ENCODE data around the gene LONP1.
A peak's percentile ranks its signal among the peaks of the same experiment; 100 is the strongest.

LONP1 gene

GRCh38 chr19:5681391-5682106, 38.4 kb downstream of the LONP1 start:
- H2BK15ac ChIP-seq (ENCODE audit: low read length): peak overlapping the region; percentile 30
- H3K4ac ChIP-seq (ENCODE audit: low read length): no peak overlapping the region
- DNase-seq (ENCODE audit: low spot score): no peak
- no peak overlapping the region for H2BK12ac ChIP-seq (ENCODE audit: low read length)
- peak overlapping the region; percentile 84 for H2AFZ ChIP-seq (ENCODE audit: low read length)
- peak overlapping the region; percentile 63 to 90 for H3K4me3 ChIP-seq (ENCODE audit: low read length in 2 of 2)
- H4K8ac ChIP-seq (ENCODE audit: low read depth, low read length): peak overlapping the region; percentile 89
- peak overlapping the region; percentile 98 for H3K18ac ChIP-seq (ENCODE audit: low read length)
- H3K27ac ChIP-seq (replicated peaks; ENCODE audit: low read length): peak overlapping the region; percentile 27
- 100% methylated on average over 1 of the region's 17 CpGs; no CpG with 5 or more reads in 1 of the 2 donors for WGBS, 2 donors (ENCODE audit: extremely low coverage in 2 of 2, insufficient read length in 2 of 2, insufficient replicate concordance in 1 of 2)
- peak overlapping the region; percentile 78 for H3K4me2 ChIP-seq (ENCODE audit: insufficient read depth, low read length, poor library complexity, severe bottlenecking)
- no peaks in the 10 kb centered on the region for H3K27me3 ChIP-seq (ENCODE audit: control insufficient read depth in 3 of 3, insufficient read depth in 3 of 3, low read depth in 1 of 3, low read length in 3 of 3)
- peaks cover 4 to 9% of the 10 kb centered on the region in 2 donors for H3K36me3 ChIP-seq (replicated peaks in 1 of 2; ENCODE audit: control insufficient read depth in 2 of 2, insufficient read depth in 2 of 2, low read length in 2 of 2)
- H3K79me1 ChIP-seq (ENCODE audit: low read depth, low read length): peaks cover 16% of the 10 kb centered on the region
- H3K9ac ChIP-seq (ENCODE audit: low read depth, low read length, poor library complexity): peak overlapping the region; percentile 93
- H2AK5ac ChIP-seq (ENCODE audit: low read depth, low read length): peak overlapping the region; percentile 95
- peak overlapping the region; percentile 95 for H3K23ac ChIP-seq (ENCODE audit: low read depth, low read length, poor library complexity)
- H3K9me3 ChIP-seq (replicated peaks in 1 of 2; ENCODE audit: control insufficient read depth in 2 of 2, insufficient read depth in 1 of 2, low read depth in 1 of 2, low read length in 2 of 2): no peaks in the 10 kb centered on the region
- H4K91ac ChIP-seq (ENCODE audit: low read depth, low read length, poor library complexity): no peak overlapping the region
- H2BK5ac ChIP-seq (ENCODE audit: low read length): peak overlapping the region; percentile 95
- H3K14ac ChIP-seq (ENCODE audit: low read length): peak overlapping the region; percentile 78
- no peak overlapping the region for H2BK120ac ChIP-seq (ENCODE audit: low read depth, low read length)
- peaks cover 10 to 26% of the 10 kb centered on the region in 2 donors for H3K4me1 ChIP-seq (ENCODE audit: control insufficient read depth in 2 of 2, insufficient read depth in 1 of 2, low read depth in 1 of 2, low read length in 2 of 2)

- Histone ChIP-seq H3K36me3 (replicated peaks in 1 of 2; ENCODE audit: control insufficient read depth in 2 of 2, insufficient read depth in 2 of 2, low read length in 2 of 2) (peaks cover 4 to 12% of the 10 kb centered on the region in 2 donors), H2AFZ (ENCODE audit: low read length) (peak within 1 kb of the TSS; percentile 96), H3K4me2 (ENCODE audit: insufficient read depth, low read length, poor library complexity, severe bottlenecking) (peak within 1 kb of the TSS; percentile 82), H3K27ac (replicated peaks; ENCODE audit: low read length) (peak within 1 kb of the TSS; percentile 94), H2BK15ac (ENCODE audit: low read length) (peak within 1 kb of the TSS; percentile 30), H3K18ac (ENCODE audit: low read length) (peak within 1 kb of the TSS; percentile 100), H3K79me1 (ENCODE audit: low read depth, low read length) (peaks cover 16% of the 10 kb centered on the region), H3K9me3 (replicated peaks in 1 of 2; ENCODE audit: control insufficient read depth in 2 of 2, insufficient read depth in 1 of 2, low read depth in 1 of 2, low read length in 2 of 2) (no peaks in the 10 kb centered on the region), H3K4me1 (ENCODE audit: control insufficient read depth in 2 of 2, insufficient read depth in 1 of 2, low read depth in 1 of 2, low read length in 2 of 2) (peaks cover 10 to 23% of the 10 kb centered on the region in 2 donors), H4K8ac (ENCODE audit: low read depth, low read length) (peak within 1 kb of the TSS; percentile 89), H2BK12ac (ENCODE audit: low read length) (peak within 1 kb of the TSS; percentile 30), H2AK5ac (ENCODE audit: low read depth, low read length) (peak within 1 kb of the TSS; percentile 95), H3K4me3 (ENCODE audit: low read length in 2 of 2) (peak within 1 kb of the TSS; percentile 63 to 90), H2BK120ac (ENCODE audit: low read depth, low read length) (no peak within 1 kb of the TSS), H3K23ac (ENCODE audit: low read depth, low read length, poor library complexity) (peak within 1 kb of the TSS; percentile 95), H3K27me3 (ENCODE audit: control insufficient read depth in 3 of 3, insufficient read depth in 3 of 3, low read depth in 1 of 3, low read length in 3 of 3) (no peaks in the 10 kb centered on the region), H3K4ac (ENCODE audit: low read length) (no peak within 1 kb of the TSS), H3K14ac (ENCODE audit: low read length) (peak within 1 kb of the TSS; percentile 78), H3K9ac (ENCODE audit: low read depth, low read length, poor library complexity) (peak within 1 kb of the TSS; percentile 93), H2BK5ac (ENCODE audit: low read length) (peak within 1 kb of the TSS; percentile 95), H4K91ac (ENCODE audit: low read depth, low read length, poor library complexity) (no peak within 1 kb of the TSS)
- no CpG with 5 or more reads among the region's 94 CpGs for WGBS, 2 donors (ENCODE audit: extremely low coverage in 2 of 2, insufficient read length in 2 of 2, insufficient replicate concordance in 1 of 2)
- DNase-seq (ENCODE audit: low spot score): peak; percentile 98
Measured at GRCh38 chr19:5680437-5681368, 39.2 kb downstream of the LONP1 start, which contains the start of the genes HSD11B1L and MICOS13. Gene HSD11B1L, plus strand, starts transcription at chr19:5681027. Its CDS starts 3,806 bp downstream, at chr19:5684833. Gene MICOS13, minus strand, starts transcription at chr19:5680516. Its CDS starts 30 bp downstream, at chr19:5680486.

DNA sequence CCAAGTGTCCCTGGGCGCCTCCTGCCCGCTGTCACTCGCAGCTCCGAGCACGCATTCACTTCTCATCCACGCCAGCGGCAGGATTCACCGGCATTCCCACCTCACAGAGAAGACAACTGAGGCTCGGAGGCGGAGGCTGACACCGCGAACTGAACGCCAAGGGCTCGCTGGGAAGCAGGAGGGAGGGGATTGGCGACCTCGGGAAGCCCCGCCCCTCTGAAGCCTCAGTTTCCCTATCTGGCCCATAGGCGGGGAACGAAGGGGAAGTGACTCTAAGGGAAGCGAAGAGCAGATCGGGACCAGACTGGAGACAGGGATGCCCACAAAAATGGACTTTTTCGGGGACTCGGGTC, 39.9 kb downstream of the LONP1 start:
- no CpG with 5 or more reads among the region's 23 CpGs for WGBS, 2 donors (ENCODE audit: extremely low coverage in 2 of 2, insufficient read length in 2 of 2, insufficient replicate concordance in 1 of 2)

More for the DNA sequence above, 39.9 kb downstream of the LONP1 start:
- H2AFZ ChIP-seq (ENCODE audit: low read length): peak overlapping the region; percentile 96
- peaks cover 17% of the 10 kb centered on the region for H3K79me1 ChIP-seq (ENCODE audit: low read depth, low read length)
- no peak overlapping the region for H4K8ac ChIP-seq (ENCODE audit: low read depth, low read length)
- H2BK12ac ChIP-seq (ENCODE audit: low read length): no peak overlapping the region
- peak overlapping the region; percentile 2 for H2BK5ac ChIP-seq (ENCODE audit: low read length)
- no peak overlapping the region for H3K4ac ChIP-seq (ENCODE audit: low read length)
- H4K91ac ChIP-seq (ENCODE audit: low read depth, low read length, poor library complexity): no peak overlapping the region
- H2BK120ac ChIP-seq (ENCODE audit: low read depth, low read length): no peak overlapping the region
- H3K9me3 ChIP-seq (replicated peaks in 1 of 2; ENCODE audit: control insufficient read depth in 2 of 2, insufficient read depth in 1 of 2, low read depth in 1 of 2, low read length in 2 of 2): peaks cover 0 to under 1% of the 10 kb centered on the region in 2 donors
- H3K9ac ChIP-seq (ENCODE audit: low read depth, low read length, poor library complexity): peak overlapping the region; percentile 89
- H3K36me3 ChIP-seq (replicated peaks in 1 of 2; ENCODE audit: control insufficient read depth in 2 of 2, insufficient read depth in 2 of 2, low read length in 2 of 2): peaks cover 4 to 12% of the 10 kb centered on the region in 2 donors
- H3K27ac ChIP-seq (replicated peaks; ENCODE audit: low read length): no peak overlapping the region
- peak overlapping the region; percentile 25 for H2BK15ac ChIP-seq (ENCODE audit: low read length)
- no peaks in the 10 kb centered on the region for H3K27me3 ChIP-seq (ENCODE audit: control insufficient read depth in 3 of 3, insufficient read depth in 3 of 3, low read depth in 1 of 3, low read length in 3 of 3)
- peak overlapping the region; percentile 29 for H3K23ac ChIP-seq (ENCODE audit: low read depth, low read length, poor library complexity)
- peak overlapping the region; percentile 94 for H2AK5ac ChIP-seq (ENCODE audit: low read depth, low read length)
- H3K14ac ChIP-seq (ENCODE audit: low read length): no peak overlapping the region
- H3K4me1 ChIP-seq (ENCODE audit: control insufficient read depth in 2 of 2, insufficient read depth in 1 of 2, low read depth in 1 of 2, low read length in 2 of 2): peaks cover 10 to 23% of the 10 kb centered on the region in 2 donors
- H3K4me2 ChIP-seq (ENCODE audit: insufficient read depth, low read length, poor library complexity, severe bottlenecking): peak overlapping the region; percentile 82
- H3K18ac ChIP-seq (ENCODE audit: low read length): peak overlapping the region; percentile 92
- DNase-seq (ENCODE audit: low spot score): no peak
- peak overlapping the region; percentile 63 to 87 for H3K4me3 ChIP-seq (ENCODE audit: low read length in 2 of 2)

Measured in neuronal stem cell (in vitro differentiated cells).